B cell (primary cell): Measurements from ENCODE around the gene IQSEC3. TPM values are rescaled to one million over a fixed set of nuclear protein-coding genes. Genes with fewer than 3 reads are reported as not detected.

ENCODE experiments used
- ATAC-seq: fragments of 200-7000 bp; cut with Tn5 transposase; one replicate; pipeline ENCODE4 v1.10.0; 2021; ENCODE audit warnings: low read depth, mild to moderate bottlenecking, moderate number of reproducible peaks, moderate library complexity
- CTCF ChIA-PET: fragments of 350-600 bp; sonication (Branson Sonifier 250); formaldehyde crosslinking; loops from one replicate; lab custom pipeline; 2021; ENCODE audit warnings: antibody characterized with exemption, inconsistent platforms; lab: Charles Lee
- POLR2A ChIA-PET: fragments of 350-600 bp; sonication (Branson Sonifier 250); formaldehyde crosslinking; loops from one replicate; lab custom pipeline; 2021; ENCODE audit warnings: antibody characterized with exemption; lab: Charles Lee
- DNase-seq: peaks from one replicate; pipeline ENCODE4 v3.0.0; 2013
- H2AFZ ChIP-seq: 2 replicates; pipeline ENCODE4 v1.6.1; 2012; ENCODE audit warnings: mild to moderate bottlenecking, low read depth, low read length; ENCODE audit not compliant: insufficient read depth, poor library complexity, severe bottlenecking
- H3K27ac ChIP-seq, 2 donors: 1 replicate in 1 of 2; 2 replicates in 1 of 2; pipeline ENCODE4 v1.5.1; 2012 to 2013; ENCODE audit warnings: low read length in 2 of 2, mild to moderate bottlenecking in 2 of 2, moderate library complexity in 1 of 2
- H3K27me3 ChIP-seq, 4 experiments: fragments of 200-600 bp in 1 of 4; sonication (generic) in 1 of 4; replicated peaks in 1 of 4; 1 replicate in 2 of 4; 2 replicates in 2 of 4; pipeline versions ENCODE4 v1.6.1 to v1.7.0; 2013 to 2016; ENCODE audit warnings: low read length in 3 of 4, mild to moderate bottlenecking in 2 of 4, mixed read lengths in 1 of 4, moderate library complexity in 1 of 4; ENCODE audit not compliant: insufficient read depth in 4 of 4, control insufficient read depth in 3 of 4; ENCODE audit errors: control extremely low read depth in 1 of 4
- H3K36me3 ChIP-seq, 2 experiments: replicated peaks in 1 of 2; 1 replicate in 1 of 2; 2 replicates in 1 of 2; pipeline versions ENCODE4 v1.6.1 to v1.7.1; 2013; ENCODE audit warnings: low read length in 1 of 2; ENCODE audit not compliant: insufficient read depth in 2 of 2, control insufficient read depth in 1 of 2; ENCODE audit errors: control extremely low read depth in 1 of 2, extremely low read depth in 1 of 2
- H3K4me1 ChIP-seq, 2 donors: fragments of 200-600 bp in 1 of 2; sonication (generic) in 1 of 2; 1 replicate in 1 of 2; 2 replicates in 1 of 2; pipeline versions ENCODE4 v1.5.1 to v1.6.1; 2013 to 2017; ENCODE audit warnings: low read length in 2 of 2; ENCODE audit not compliant: control insufficient read depth in 2 of 2, insufficient read depth in 2 of 2
- H3K4me2 ChIP-seq: replicated peaks from 2 replicates; pipeline ENCODE3; 2012; ENCODE audit warnings: mild to moderate bottlenecking, low read depth, low read length; ENCODE audit not compliant: poor library complexity, severe bottlenecking
- H3K4me3 ChIP-seq, 5 experiments: fragments of 200-600 bp in 1 of 5; sonication (generic) in 1 of 5; 1 replicate in 3 of 5; 2 replicates in 2 of 5; pipeline versions ENCODE4 v1.5.1 to v1.7.0; 2011 to 2016; ENCODE audit warnings: low read length in 4 of 5, mild to moderate bottlenecking in 4 of 5, low read depth in 2 of 5, control low read depth in 1 of 5, moderate library complexity in 1 of 5; ENCODE audit not compliant: insufficient read depth in 1 of 5; ENCODE audit errors: control extremely low read depth in 1 of 5, extremely low read depth in 1 of 5
- H3K79me2 ChIP-seq: fragments of 200-600 bp; sonication (generic); one replicate; pipeline ENCODE4 v1.6.0; 2016; ENCODE audit warnings: low read length; ENCODE audit not compliant: control insufficient read depth, insufficient read depth
- H3K9ac ChIP-seq: fragments of 200-600 bp; sonication (generic); 2 replicates; pipeline ENCODE4 v1.6.1; 2017; ENCODE audit warnings: mild to moderate bottlenecking, low read length, moderate library complexity
- H3K9me3 ChIP-seq, 3 donors: one replicate each; pipeline versions ENCODE4 v1.6.1 to v1.7.1; 2013; ENCODE audit warnings: low read length in 2 of 3; ENCODE audit not compliant: control insufficient read depth in 2 of 3, insufficient read depth in 1 of 3; ENCODE audit errors: control extremely low read depth in 1 of 3
- H4K20me1 ChIP-seq: 2 replicates; pipeline ENCODE4 v1.6.0; 2012; ENCODE audit warnings: mild to moderate bottlenecking, low read length; ENCODE audit not compliant: insufficient read depth, control insufficient read depth, poor library complexity, severe bottlenecking
- H3K27ac Mint-ChIP-seq: one replicate; pipeline ENCODE4 v1.8.0; 2021; ENCODE audit warnings: mixed read lengths
- H3K27me3 Mint-ChIP-seq: one replicate; pipeline ENCODE4 v1.8.0; 2021; ENCODE audit warnings: mixed read lengths
- H3K4me1 Mint-ChIP-seq: one replicate; pipeline ENCODE4 v1.8.0; 2021; ENCODE audit warnings: mixed read lengths
- H3K4me3 Mint-ChIP-seq: one replicate; pipeline ENCODE4 v1.8.0; 2021; ENCODE audit warnings: mixed read lengths
- H3K9me3 Mint-ChIP-seq: one replicate; pipeline ENCODE4 v1.8.0; 2022; ENCODE audit warnings: mixed read lengths; ENCODE audit not compliant: insufficient read depth
- EZH2 ChIP-seq: IDR thresholded peaks from 2 replicates; pipeline ENCODE4 v1.6.1; 2012; ENCODE audit warnings: borderline replicate concordance, low read depth, mild to moderate bottlenecking, moderate library complexity, low read length; ENCODE audit not compliant: insufficient read depth, poor library complexity, severe bottlenecking
- WGBS: methylation state at CpG from one replicate; pipeline ENCODE4 v1.1.5; 2013; ENCODE audit warnings: missing lambda C conversion rate; ENCODE audit not compliant: insufficient coverage; 5-methylcytosine and 5-hydroxymethylcytosine counted together
- intact Hi-C: fragments of 100-400 bp; cut with micrococcal nuclease; formaldehyde crosslinking; loops from one replicate; pipeline ENCODE4 v1.10.0; 2022
- polyA plus RNA-seq: library from polyadenylated mRNA; depleted of rRNA; stranded (reverse); fragments of >200 nt; gene quantifications from 2 replicates; pipeline ENCODE4 v1.2.3, GENCODE V29; 2012
- total RNA-seq, 2 donors: library from RNA; stranded (reverse); fragments of 120-200 nt in 1 of 2; gene quantifications; 1 replicate in 1 of 2; 2 replicates in 1 of 2; pipeline versions ENCODE4 v1.2.3 to v1.2.4, GENCODE V29; 2013 to 2022
- TF ChIP-seq, protein P1 (sequence below): fragments of 200-600 bp; IDR thresholded peaks from one replicate; pipeline ENCODE4 v1.8.0; 2022; ENCODE audit warnings: antibody characterized with exemption, mild to moderate bottlenecking

Gene IQSEC3
- total and polyA plus RNA-seq, 2 donors (not counting 1 experiment from before 2014, with no cell fraction given): 0.01 to 1.8 TPM

DNA sequence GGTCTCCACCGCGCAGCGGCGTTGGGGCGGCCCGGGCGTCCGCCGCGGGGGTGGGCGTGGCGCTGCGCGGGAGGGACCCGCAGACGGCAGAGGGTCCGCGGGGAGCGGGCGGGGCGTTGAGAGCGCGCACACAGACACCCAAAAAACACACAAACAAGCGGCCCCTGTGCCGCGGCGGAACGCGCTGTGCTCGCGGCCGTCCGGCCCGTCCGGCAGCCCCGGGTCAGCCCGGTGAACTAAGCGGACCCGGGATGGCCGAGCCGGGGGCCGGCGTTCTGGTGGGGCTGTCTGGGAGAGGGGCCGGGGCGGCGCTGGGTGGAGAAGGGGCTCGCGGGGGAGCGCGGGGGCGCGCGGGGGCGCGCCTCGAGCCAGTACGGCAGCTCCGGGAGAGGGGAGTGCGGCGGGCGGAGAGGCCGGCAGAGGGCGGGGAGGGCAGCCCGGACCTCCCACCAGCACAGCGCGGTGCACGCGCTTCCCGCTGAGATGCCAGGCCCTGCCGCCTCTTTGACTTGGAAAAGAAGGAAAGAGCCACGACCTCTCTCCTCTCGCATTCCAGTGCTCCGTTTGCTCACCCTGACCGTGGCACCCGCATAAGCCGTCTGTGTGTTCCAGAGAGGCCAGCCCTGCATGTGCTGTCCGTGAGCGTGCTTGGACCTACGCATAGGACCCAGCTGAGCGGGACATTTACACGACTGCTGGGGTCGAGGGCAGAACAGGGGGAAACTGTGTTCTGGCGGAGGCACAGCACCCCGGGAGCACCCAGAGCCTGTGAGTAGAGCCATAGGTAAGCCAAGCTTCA lies 137.1 kb downstream of the IQSEC3 start:
- H3K4me3 ChIP-seq: no peak overlapping the region
- peak overlapping the region; percentile 25 for H3K4me2 ChIP-seq
- peaks cover 0 to 34% (median 6%) of the 10 kb centered on the region in 4 experiments for H3K27me3 ChIP-seq
- H3K27ac ChIP-seq: no peak overlapping the region
- H2AFZ ChIP-seq: no peak overlapping the region
- H3K4me1 ChIP-seq: peaks cover 0 to 3% of the 10 kb centered on the region in 2 donors
- H3K9me3 ChIP-seq: peaks cover 0 to 11% (median 0%) of the 10 kb centered on the region in 3 donors
- WGBS: 14% methylated on average over 82 of the region's 84 CpGs
- H3K36me3 ChIP-seq: no peaks in the 10 kb centered on the region
- Mint-ChIP-seq H3K27me3 (peaks cover 36% of the 10 kb centered on the region), H3K4me3 (no peak overlapping the region), H3K4me1 (no peaks in the 10 kb centered on the region), H3K27ac (no peak overlapping the region), H3K9me3 (peaks cover 2% of the 10 kb centered on the region)
- ChIA-PET CTCF (no interaction called here), POLR2A (no interaction called here)
- TF ChIP-seq, protein P1, sequence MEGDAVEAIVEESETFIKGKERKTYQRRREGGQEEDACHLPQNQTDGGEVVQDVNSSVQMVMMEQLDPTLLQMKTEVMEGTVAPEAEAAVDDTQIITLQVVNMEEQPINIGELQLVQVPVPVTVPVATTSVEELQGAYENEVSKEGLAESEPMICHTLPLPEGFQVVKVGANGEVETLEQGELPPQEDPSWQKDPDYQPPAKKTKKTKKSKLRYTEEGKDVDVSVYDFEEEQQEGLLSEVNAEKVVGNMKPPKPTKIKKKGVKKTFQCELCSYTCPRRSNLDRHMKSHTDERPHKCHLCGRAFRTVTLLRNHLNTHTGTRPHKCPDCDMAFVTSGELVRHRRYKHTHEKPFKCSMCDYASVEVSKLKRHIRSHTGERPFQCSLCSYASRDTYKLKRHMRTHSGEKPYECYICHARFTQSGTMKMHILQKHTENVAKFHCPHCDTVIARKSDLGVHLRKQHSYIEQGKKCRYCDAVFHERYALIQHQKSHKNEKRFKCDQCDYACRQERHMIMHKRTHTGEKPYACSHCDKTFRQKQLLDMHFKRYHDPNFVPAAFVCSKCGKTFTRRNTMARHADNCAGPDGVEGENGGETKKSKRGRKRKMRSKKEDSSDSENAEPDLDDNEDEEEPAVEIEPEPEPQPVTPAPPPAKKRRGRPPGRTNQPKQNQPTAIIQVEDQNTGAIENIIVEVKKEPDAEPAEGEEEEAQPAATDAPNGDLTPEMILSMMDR: no peak
- no peak for TF ChIP-seq EZH2
- no peaks in the 10 kb centered on the region for H3K79me2 ChIP-seq
- intact Hi-C loops: no loop called here
- no peak overlapping the region for H3K9ac ChIP-seq
- ATAC-seq (no peak), DNase-seq (no peak)
- no peaks in the 10 kb centered on the region for H4K20me1 ChIP-seq

DNA sequence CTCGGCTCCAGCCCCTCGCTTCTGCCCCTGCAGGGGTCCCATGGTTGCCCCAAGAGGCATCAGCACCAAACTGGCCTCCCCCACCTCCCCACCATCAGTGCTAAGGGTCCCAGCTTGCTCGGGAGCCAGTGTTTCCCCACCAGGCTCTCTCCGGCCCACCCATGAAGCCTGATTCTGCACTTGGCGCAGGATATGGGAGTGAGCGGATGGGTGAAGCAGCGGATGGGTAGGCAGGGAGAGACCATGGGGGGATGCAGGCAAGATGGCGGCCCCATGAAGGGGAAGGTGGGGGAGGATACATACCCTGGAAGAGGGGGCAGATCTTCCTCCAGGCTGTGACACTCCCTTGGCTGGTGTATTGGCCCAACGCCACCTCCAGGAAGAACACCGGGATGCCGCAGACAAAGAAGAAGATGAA lies 137.7 kb downstream of the IQSEC3 start:
- no peak for TF ChIP-seq EZH2
- TF ChIP-seq, protein P1: no peak
- intact Hi-C loops: no loop called here
- ChIA-PET POLR2A (no interaction called here), CTCF (no interaction called here)
- no peak overlapping the region for H3K4me3 ChIP-seq
- no peak overlapping the region for H2AFZ ChIP-seq
- ATAC-seq (no peak), DNase-seq (no peak)
- H3K27ac ChIP-seq: no peak overlapping the region
- H3K79me2 ChIP-seq: no peaks in the 10 kb centered on the region
- no peak overlapping the region for H3K4me2 ChIP-seq
- H3K9ac ChIP-seq: no peak overlapping the region
- H3K4me1 Mint-ChIP-seq: no peaks in the 10 kb centered on the region
- H3K4me1 ChIP-seq: peaks cover 0 to 3% of the 10 kb centered on the region in 2 donors
- H3K9me3 ChIP-seq: peaks cover 0 to 11% (median 0%) of the 10 kb centered on the region in 3 donors
- H4K20me1 ChIP-seq: no peaks in the 10 kb centered on the region
- 88% methylated on average over 6 of the region's 11 CpGs for WGBS
- H3K9me3 Mint-ChIP-seq: peaks cover 2% of the 10 kb centered on the region
- H3K27me3 Mint-ChIP-seq: peaks cover 40% of the 10 kb centered on the region
- H3K4me3 Mint-ChIP-seq: no peak overlapping the region
- no peak overlapping the region for H3K27ac Mint-ChIP-seq
- peaks cover 0 to 34% (median 6%) of the 10 kb centered on the region in 4 experiments for H3K27me3 ChIP-seq
- no peaks in the 10 kb centered on the region for H3K36me3 ChIP-seq
